Erythroblast (primary cell): ENCODE measurements around the gene SLC44A3.

Experiments used
- GATA1 ChIP-seq: IDR thresholded peaks from 2 replicates; pipeline ENCODE4 v1.6.1; 2011; ENCODE audit warnings: low read depth, mild to moderate bottlenecking, control low read depth, low read length, moderate library complexity
- POLR2A ChIP-seq: IDR thresholded peaks from 2 replicates; pipeline ENCODE4 v1.6.1; 2011; ENCODE audit warnings: mild to moderate bottlenecking, low read length

GRCh38 chr1:94909486-94909885 lies 89.3 kb downstream of the SLC44A3 start:
- no peak for TF ChIP-seq POLR2A
- TF ChIP-seq GATA1: no peak
